NT2/D1 (cell line): Measurements from ENCODE around the gene SPC24.

Experiments used
- DNase-seq: peaks from one replicate; pipeline ENCODE4 v3.0.0-alpha.2; 2011; ENCODE audit warnings: low read depth, low spot score
- H3K27me3 ChIP-seq: 2 replicates; pipeline ENCODE4 v1.6.0; 2011; ENCODE audit warnings: mild to moderate bottlenecking; ENCODE audit not compliant: insufficient read length, insufficient read depth
- H3K36me3 ChIP-seq: 2 replicates; pipeline ENCODE4 v1.6.1; 2011; ENCODE audit warnings: mild to moderate bottlenecking, low read length, mixed read lengths; ENCODE audit not compliant: insufficient read depth, insufficient read length
- H3K4me1 ChIP-seq: 2 replicates; pipeline ENCODE4 v1.5.1; 2011; ENCODE audit not compliant: insufficient read depth, insufficient read length
- H3K4me3 ChIP-seq: 2 replicates; pipeline ENCODE4 v1.5.1; 2011; ENCODE audit warnings: low read depth; ENCODE audit not compliant: insufficient read length
- H3K9ac ChIP-seq: 2 replicates; pipeline ENCODE4 v1.6.0; 2011; ENCODE audit warnings: low read depth; ENCODE audit not compliant: insufficient read length
- H3K9me3 ChIP-seq: 2 replicates; pipeline ENCODE4 v1.5.1; 2011; ENCODE audit warnings: mild to moderate bottlenecking, low read length; ENCODE audit not compliant: insufficient read depth
- SUZ12 ChIP-seq: IDR thresholded peaks from 2 replicates; pipeline ENCODE4 v1.6.1; 2011; ENCODE audit not compliant: insufficient read length, insufficient read depth; ENCODE audit errors: extremely low read depth
- YY1 ChIP-seq: IDR thresholded peaks from 2 replicates; pipeline ENCODE4 v1.6.1; 2011; ENCODE audit not compliant: insufficient read length, insufficient read depth
- ZNF274 ChIP-seq: IDR thresholded peaks from 2 replicates; pipeline ENCODE4 v1.6.1; 2011; ENCODE audit warnings: mild to moderate bottlenecking, low read depth, low read length

SPC24 gene, protein sequence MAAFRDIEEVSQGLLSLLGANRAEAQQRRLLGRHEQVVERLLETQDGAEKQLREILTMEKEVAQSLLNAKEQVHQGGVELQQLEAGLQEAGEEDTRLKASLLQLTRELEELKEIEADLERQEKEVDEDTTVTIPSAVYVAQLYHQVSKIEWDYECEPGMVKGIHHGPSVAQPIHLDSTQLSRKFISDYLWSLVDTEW

DNA sequence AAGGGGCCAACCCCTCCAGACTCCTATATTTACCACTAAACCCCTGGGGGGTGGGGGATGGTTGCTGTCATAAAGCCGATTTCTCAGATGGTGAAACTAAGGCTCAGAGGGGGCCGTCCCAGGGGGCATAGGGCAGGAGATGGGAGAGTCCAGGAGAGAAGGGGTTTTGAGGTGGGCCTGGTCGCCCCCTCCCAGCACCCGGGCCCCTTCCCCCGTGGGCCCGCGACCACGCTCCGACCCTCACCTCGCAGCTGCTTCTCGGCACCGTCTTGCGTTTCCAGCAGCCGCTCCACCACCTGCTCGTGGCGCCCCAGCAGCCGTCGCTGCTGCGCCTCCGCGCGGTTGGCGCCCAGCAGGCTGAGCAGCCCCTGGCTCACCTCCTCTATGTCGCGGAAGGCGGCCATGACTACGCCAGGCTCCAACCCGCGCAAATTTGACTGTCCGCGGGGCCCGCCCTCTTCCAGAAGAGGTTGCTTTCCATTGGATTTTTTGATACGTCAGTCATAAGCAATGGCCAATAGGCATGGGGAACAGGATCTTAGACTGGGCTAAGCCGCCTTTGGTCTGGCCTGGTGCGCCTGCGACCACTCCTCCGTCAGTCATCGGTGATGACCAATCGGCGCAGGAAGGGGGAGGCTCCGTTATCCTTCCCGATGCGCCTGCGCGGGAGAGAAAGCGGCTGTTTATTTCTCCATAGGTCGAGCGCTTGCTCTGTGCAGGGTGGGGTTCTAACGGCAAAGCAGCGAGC lies at the start of gene SPC24:
SPC24 (minus strand) TSS at position 410 of the 748 bp plus-strand sequence; CDS start at position 404, 6 bp downstream.
- Histone ChIP-seq H3K36me3 (peaks cover 22% of the 10 kb centered on the region), H3K4me3 (peak within 1 kb of the TSS; percentile 97), H3K4me1 (peaks cover 10% of the 10 kb centered on the region), H3K9ac (peak within 1 kb of the TSS; percentile 97), H3K27me3 (no peaks in the 10 kb centered on the region), H3K9me3 (no peaks in the 10 kb centered on the region)
- peak; percentile 98 for DNase-seq
- peak; percentile 74 for TF ChIP-seq YY1
- no peak for TF ChIP-seq ZNF274

GRCh38 chr19:11204943-11205349 lies 49.4 kb upstream of the SPC24 start:
- H3K9me3 ChIP-seq, result no peaks in the 10 kb centered on the region
- DNase-seq, result no peak
- H3K36me3 ChIP-seq, result peaks cover 37% of the 10 kb centered on the region
- H3K9ac ChIP-seq, result no peak overlapping the region
- H3K4me3 ChIP-seq, result no peak overlapping the region
- H3K27me3 ChIP-seq, result no peaks in the 10 kb centered on the region
- TF ChIP-seq YY1 (no peak), ZNF274 (no peak), SUZ12 (no peak)
- H3K4me1 ChIP-seq, result peaks cover 2% of the 10 kb centered on the region

DNA sequence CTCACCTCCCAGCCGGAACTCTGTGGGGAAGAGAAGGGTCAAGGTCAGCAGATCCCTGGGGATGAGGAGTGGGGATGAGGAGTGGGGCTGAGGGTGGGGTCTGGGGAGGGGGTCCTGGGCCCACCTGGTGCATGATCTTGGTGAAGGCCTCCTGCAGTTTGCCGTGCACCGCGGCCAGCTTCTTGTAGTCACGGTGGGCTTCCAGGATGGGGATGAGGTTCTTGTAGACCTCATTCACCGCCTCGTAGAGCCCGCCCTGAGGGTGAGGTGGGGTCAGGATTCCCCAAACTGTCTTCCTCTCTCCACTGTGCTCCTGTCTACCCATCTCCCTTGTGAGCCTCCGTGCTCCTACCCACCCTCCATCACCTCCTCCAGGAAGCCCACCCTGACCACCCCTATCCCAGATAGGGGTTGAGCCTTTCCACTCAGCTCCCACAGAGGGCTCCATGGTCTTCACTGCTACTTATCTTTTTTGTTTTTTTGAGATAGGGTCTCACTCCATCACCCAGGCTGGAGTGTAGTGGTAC lies 48.6 kb upstream of the SPC24 start:
- no peaks in the 10 kb centered on the region for H3K9me3 ChIP-seq
- H3K27me3 ChIP-seq, result no peaks in the 10 kb centered on the region
- peaks cover 2% of the 10 kb centered on the region for H3K4me1 ChIP-seq
- H3K36me3 ChIP-seq, result peaks cover 37% of the 10 kb centered on the region
- DNase-seq, result no peak
- no peak for TF ChIP-seq ZNF274
- no peak for TF ChIP-seq SUZ12
- H3K9ac ChIP-seq, result no peak overlapping the region
- no peak overlapping the region for H3K4me3 ChIP-seq

DNA sequence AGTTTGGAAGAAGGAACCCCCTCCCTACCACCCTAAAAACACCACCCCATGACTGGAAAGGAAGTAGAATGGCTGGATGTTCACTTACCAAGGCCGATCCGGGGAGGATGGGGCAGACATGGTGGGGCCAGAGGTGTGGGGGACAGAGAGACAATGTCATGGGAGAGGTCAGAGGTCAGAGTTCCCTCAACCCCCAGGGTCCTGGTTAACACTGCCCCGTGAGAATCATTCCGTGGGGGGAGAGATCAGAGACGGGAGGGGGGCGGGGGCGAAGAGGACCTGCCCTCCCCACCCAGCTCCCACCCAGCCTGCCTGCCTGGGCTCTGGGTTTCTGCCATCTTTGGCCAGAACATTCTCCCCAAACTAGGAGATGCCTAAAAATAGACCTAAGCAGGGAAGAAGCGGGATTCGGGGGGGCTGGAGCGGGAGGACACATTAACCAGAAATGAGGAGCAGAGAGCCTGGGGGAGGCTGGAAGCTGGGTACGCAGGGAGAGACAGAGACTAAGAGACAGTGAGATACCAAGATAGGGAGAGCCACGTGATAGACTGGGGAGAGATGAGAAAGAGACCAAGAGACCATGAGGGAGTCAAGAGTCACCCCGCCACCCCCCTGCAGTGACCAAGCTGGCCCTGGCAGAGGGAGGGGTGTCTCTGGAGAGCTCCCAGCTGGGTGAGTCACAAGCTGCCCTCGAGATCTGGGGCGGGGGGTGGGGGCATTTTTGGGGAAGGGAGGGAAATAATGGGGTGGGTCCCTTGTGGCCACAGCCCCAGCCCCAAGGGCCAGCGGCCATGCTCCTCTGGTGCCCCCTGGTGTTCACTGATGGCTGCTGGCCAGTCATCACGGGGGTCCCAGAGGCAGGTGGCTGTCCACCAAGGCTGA lies 47.9 kb upstream of the SPC24 start:
- no peak for DNase-seq
- Histone ChIP-seq H3K27me3 (no peaks in the 10 kb centered on the region), H3K36me3 (peaks cover 30% of the 10 kb centered on the region), H3K4me1 (peaks cover 2% of the 10 kb centered on the region), H3K9ac (peak overlapping the region; percentile 17), H3K9me3 (no peaks in the 10 kb centered on the region), H3K4me3 (no peak overlapping the region)
- no peak for TF ChIP-seq YY1
- no peak for TF ChIP-seq SUZ12
- no peak for TF ChIP-seq ZNF274

GRCh38 chr19:11202488-11203193 lies 47.1 kb upstream of the SPC24 start:
- TF ChIP-seq ZNF274 (no peak), YY1 (no peak), SUZ12 (no peak)
- DNase-seq, result no peak
- H3K27me3 ChIP-seq, result no peaks in the 10 kb centered on the region

GRCh38 chr19:11201791-11202190 lies 46.2 kb upstream of the SPC24 start:
- H3K4me3 ChIP-seq, result no peak overlapping the region
- H3K4me1 ChIP-seq, result peaks cover 2% of the 10 kb centered on the region
- TF ChIP-seq ZNF274 (no peak), YY1 (no peak), SUZ12 (no peak)
- H3K36me3 ChIP-seq, result peaks cover 28% of the 10 kb centered on the region
- DNase-seq, result no peak
- no peak overlapping the region for H3K9ac ChIP-seq
- H3K9me3 ChIP-seq, result no peaks in the 10 kb centered on the region
- H3K27me3 ChIP-seq, result no peaks in the 10 kb centered on the region

More at GRCh38 chr19:11202488-11203193, 47.1 kb upstream of the SPC24 start:
- H3K9ac ChIP-seq, result peak overlapping the region; percentile 17
- peaks cover 28% of the 10 kb centered on the region for H3K36me3 ChIP-seq
- H3K9me3 ChIP-seq, result no peaks in the 10 kb centered on the region
- peaks cover 2% of the 10 kb centered on the region for H3K4me1 ChIP-seq
- H3K4me3 ChIP-seq, result no peak overlapping the region
